Measurements from ENCODE around the gene RAB4B.
"Not testable (repeated sequence)": the region's sequence is repeated elsewhere in the genome, so short reads cannot be mapped to it uniquely, and the experiment has no call there.

RAB4B gene, protein sequence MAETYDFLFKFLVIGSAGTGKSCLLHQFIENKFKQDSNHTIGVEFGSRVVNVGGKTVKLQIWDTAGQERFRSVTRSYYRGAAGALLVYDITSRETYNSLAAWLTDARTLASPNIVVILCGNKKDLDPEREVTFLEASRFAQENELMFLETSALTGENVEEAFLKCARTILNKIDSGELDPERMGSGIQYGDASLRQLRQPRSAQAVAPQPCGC

GRCh38 chr19:40777937-40778705 lies at the start of gene RAB4B:
RAB4B (plus strand) TSS chr19:40778247; CDS start chr19:40778376, 129 bp downstream.
- Histone ChIP-seq H3K27me3 (ENCODE audit: insufficient read depth, insufficient read length) (no peaks in the 10 kb centered on the region), H3K9ac (ENCODE audit: insufficient read length, low read depth) (peak within 1 kb of the TSS; percentile 71), H3K4me3 (ENCODE audit: insufficient read length, low read depth) (peak within 1 kb of the TSS; percentile 59), H3K4me1 (ENCODE audit: insufficient read depth, insufficient read length) (peaks cover 10% of the 10 kb centered on the region), H3K9me3 (ENCODE audit: insufficient read depth, low read length) (no peaks in the 10 kb centered on the region), H3K36me3 (ENCODE audit: insufficient read depth, insufficient read length, low read length) (peaks cover 25% of the 10 kb centered on the region)
- TF ChIP-seq YY1 (IDR thresholded peaks at IDR 0.05; ENCODE audit: insufficient read depth, insufficient read length) (no peak), SUZ12 (IDR thresholded peaks at IDR 0.05; ENCODE audit: extremely low read depth, insufficient read depth, insufficient read length) (no peak), ZNF274 (IDR thresholded peaks at IDR 0.05; ENCODE audit: low read depth, low read length) (no peak)
- DNase-seq (ENCODE audit: low read depth, low spot score): peak; percentile 98

DNA sequence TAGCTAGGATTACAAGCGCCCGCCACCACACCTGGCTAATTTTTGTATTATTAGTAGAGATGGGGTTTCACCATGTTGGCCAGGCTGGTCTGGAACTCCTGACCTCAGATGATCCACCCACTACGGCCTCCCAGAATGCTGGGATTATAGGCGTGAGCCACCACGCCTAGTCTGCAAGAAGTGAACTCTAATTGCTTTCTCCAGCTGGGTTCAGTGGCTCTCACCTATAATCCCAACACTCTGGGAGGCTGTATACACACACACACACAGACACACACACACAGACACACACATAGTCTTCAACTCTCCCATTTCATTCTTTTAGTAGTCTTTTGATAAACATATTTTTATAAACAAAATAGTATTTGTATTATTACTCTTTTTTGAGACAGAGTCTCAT lies 48.0 kb upstream of the RAB4B start:
- not testable (repeated sequence) for H3K27me3 ChIP-seq (ENCODE audit: insufficient read depth, insufficient read length); H3K4me3 ChIP-seq (ENCODE audit: insufficient read length, low read depth); DNase-seq (ENCODE audit: low read depth, low spot score); H3K9me3 ChIP-seq (ENCODE audit: insufficient read depth, low read length); H3K4me1 ChIP-seq (ENCODE audit: insufficient read depth, insufficient read length); H3K9ac ChIP-seq (ENCODE audit: insufficient read length, low read depth)
- H3K36me3 ChIP-seq (ENCODE audit: insufficient read depth, insufficient read length, low read length): peaks cover 58% of the 10 kb centered on the region

DNA sequence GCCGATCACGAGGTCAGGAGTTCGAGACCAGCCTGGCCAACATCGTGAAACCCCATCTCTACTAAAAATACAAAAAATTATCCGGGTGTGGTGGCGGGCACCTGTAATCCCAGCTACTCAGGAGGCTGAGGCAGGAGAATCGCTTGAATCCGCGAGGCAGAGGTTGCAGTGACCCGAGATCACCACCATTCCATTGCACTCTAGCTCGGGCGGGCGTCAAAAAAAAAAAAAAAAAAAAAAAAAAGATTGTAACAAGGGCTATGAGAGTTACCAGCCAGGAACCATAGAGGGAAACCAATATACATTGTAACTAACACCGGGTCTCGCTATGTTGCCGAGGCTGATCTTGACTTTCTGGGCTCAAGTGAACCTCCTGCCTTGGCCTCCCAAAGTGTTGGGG lies 45.7 kb upstream of the RAB4B start:
- DNase-seq (ENCODE audit: low read depth, low spot score); H3K9ac ChIP-seq (ENCODE audit: insufficient read length, low read depth); H3K4me3 ChIP-seq (ENCODE audit: insufficient read length, low read depth); H3K4me1 ChIP-seq (ENCODE audit: insufficient read depth, insufficient read length); H3K9me3 ChIP-seq (ENCODE audit: insufficient read depth, low read length); H3K27me3 ChIP-seq (ENCODE audit: insufficient read depth, insufficient read length): not testable (repeated sequence)
- H3K36me3 ChIP-seq (ENCODE audit: insufficient read depth, insufficient read length, low read length): peaks cover 58% of the 10 kb centered on the region

- Histone ChIP-seq H3K9ac (ENCODE audit: insufficient read length, low read depth) (no peak overlapping the region), H3K36me3 (ENCODE audit: insufficient read depth, insufficient read length, low read length) (peaks cover 54% of the 10 kb centered on the region), H3K4me1 (ENCODE audit: insufficient read depth, insufficient read length) (no peaks in the 10 kb centered on the region), H3K4me3 (ENCODE audit: insufficient read length, low read depth) (no peak overlapping the region), H3K9me3 (ENCODE audit: insufficient read depth, low read length) (no peaks in the 10 kb centered on the region), H3K27me3 (ENCODE audit: insufficient read depth, insufficient read length) (no peaks in the 10 kb centered on the region)
- no peak for TF ChIP-seq SUZ12 (IDR thresholded peaks at IDR 0.05; ENCODE audit: extremely low read depth, insufficient read depth, insufficient read length)
- no peak for DNase-seq (ENCODE audit: low read depth, low spot score)
These were observed 44.9 kb upstream of the RAB4B start for GRCh38 chr19:40733149-40733548.

- no peak overlapping the region for H3K4me3 ChIP-seq (ENCODE audit: insufficient read length, low read depth)
- peaks cover 54% of the 10 kb centered on the region for H3K36me3 ChIP-seq (ENCODE audit: insufficient read depth, insufficient read length, low read length)
- no peaks in the 10 kb centered on the region for H3K27me3 ChIP-seq (ENCODE audit: insufficient read depth, insufficient read length)
- no peak for DNase-seq (ENCODE audit: low read depth, low spot score)
- H3K4me1 ChIP-seq (ENCODE audit: insufficient read depth, insufficient read length): no peaks in the 10 kb centered on the region
- TF ChIP-seq SUZ12 (IDR thresholded peaks at IDR 0.05; ENCODE audit: extremely low read depth, insufficient read depth, insufficient read length) (no peak), YY1 (IDR thresholded peaks at IDR 0.05; ENCODE audit: insufficient read depth, insufficient read length) (no peak), ZNF274 (IDR thresholded peaks at IDR 0.05; ENCODE audit: low read depth, low read length) (no peak)
- no peak overlapping the region for H3K9ac ChIP-seq (ENCODE audit: insufficient read length, low read depth)
- no peaks in the 10 kb centered on the region for H3K9me3 ChIP-seq (ENCODE audit: insufficient read depth, low read length)
These were observed 42.9 kb upstream of the RAB4B start for GRCh38 chr19:40735013-40735771.

- no peak overlapping the region for H3K9ac ChIP-seq (ENCODE audit: insufficient read length, low read depth)
- H3K9me3 ChIP-seq (ENCODE audit: insufficient read depth, low read length): no peaks in the 10 kb centered on the region
- no peak overlapping the region for H3K4me3 ChIP-seq (ENCODE audit: insufficient read length, low read depth)
- H3K36me3 ChIP-seq (ENCODE audit: insufficient read depth, insufficient read length, low read length): peaks cover 44% of the 10 kb centered on the region
- DNase-seq (ENCODE audit: low read depth, low spot score): no peak
- no peaks in the 10 kb centered on the region for H3K27me3 ChIP-seq (ENCODE audit: insufficient read depth, insufficient read length)
- TF ChIP-seq SUZ12 (IDR thresholded peaks at IDR 0.05; ENCODE audit: extremely low read depth, insufficient read depth, insufficient read length): no peak
- no peak for TF ChIP-seq YY1 (IDR thresholded peaks at IDR 0.05; ENCODE audit: insufficient read depth, insufficient read length)
- no peak for TF ChIP-seq ZNF274 (IDR thresholded peaks at IDR 0.05; ENCODE audit: low read depth, low read length)
- H3K4me1 ChIP-seq (ENCODE audit: insufficient read depth, insufficient read length): peaks cover 4% of the 10 kb centered on the region
These were observed 41.4 kb upstream of the RAB4B start for GRCh38 chr19:40736661-40737060.

DNA sequence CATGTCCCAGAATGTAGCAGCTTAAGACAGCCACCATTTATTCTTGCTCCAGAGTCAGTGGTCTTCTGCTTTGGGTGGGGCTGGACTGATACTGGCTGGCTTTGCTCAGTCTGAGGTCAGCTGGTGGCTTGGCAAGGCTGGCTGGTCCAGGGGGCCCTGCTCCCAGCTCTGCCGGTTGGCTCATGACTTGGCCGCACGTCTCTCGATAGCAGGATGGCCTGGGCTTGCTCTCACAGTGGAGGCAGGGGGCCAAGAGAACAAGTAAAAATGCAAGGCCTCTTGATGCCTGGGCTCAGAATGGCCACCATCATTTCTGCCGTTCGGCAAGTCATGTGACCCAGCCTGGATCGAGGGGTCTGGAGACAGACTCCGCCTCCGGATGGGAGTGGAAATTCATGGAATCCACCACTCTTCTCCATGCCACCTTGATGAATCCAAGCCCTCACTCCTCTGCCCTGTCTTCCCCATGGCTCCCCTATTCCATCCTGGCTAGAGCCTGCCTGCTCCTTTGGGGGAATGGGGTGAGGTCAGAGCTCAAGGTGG lies 40.9 kb upstream of the RAB4B start:
- H3K36me3 ChIP-seq (ENCODE audit: insufficient read depth, insufficient read length, low read length): peaks cover 48% of the 10 kb centered on the region
- no peak overlapping the region for H3K9ac ChIP-seq (ENCODE audit: insufficient read length, low read depth)
- no peak overlapping the region for H3K4me3 ChIP-seq (ENCODE audit: insufficient read length, low read depth)
- TF ChIP-seq YY1 (IDR thresholded peaks at IDR 0.05; ENCODE audit: insufficient read depth, insufficient read length): no peak
- DNase-seq (ENCODE audit: low read depth, low spot score): no peak
- no peaks in the 10 kb centered on the region for H3K9me3 ChIP-seq (ENCODE audit: insufficient read depth, low read length)
- H3K27me3 ChIP-seq (ENCODE audit: insufficient read depth, insufficient read length): no peaks in the 10 kb centered on the region
- peaks cover 7% of the 10 kb centered on the region for H3K4me1 ChIP-seq (ENCODE audit: insufficient read depth, insufficient read length)
